KMS-11 (cell line): ENCODE measurements around the gene SSH3.
A peak's percentile ranks its signal among the peaks of the same experiment; 100 is the strongest.

Experiments
- H2AFZ ChIP-seq: fragments of 200-600 bp; sonication (generic); 2 replicates; pipeline ENCODE4 v1.6.1; 2016; ENCODE audit warnings: antibody characterized with exemption, mixed run types, low read depth
- H3K27ac ChIP-seq: fragments of 200-600 bp; sonication (generic); 2 replicates; pipeline ENCODE4 v1.6.1; 2016; ENCODE audit warnings: mild to moderate bottlenecking, mixed run types
- H3K27me3 ChIP-seq: fragments of 200-600 bp; sonication (generic); 2 replicates; pipeline ENCODE4 v1.6.1; 2017; ENCODE audit warnings: mild to moderate bottlenecking, low read depth, mixed run types, moderate library complexity; ENCODE audit not compliant: insufficient read depth
- H3K36me3 ChIP-seq: fragments of 200-600 bp; sonication (generic); 2 replicates; pipeline ENCODE4 v1.6.1; 2017; ENCODE audit warnings: mild to moderate bottlenecking, mixed run types; ENCODE audit not compliant: insufficient read depth
- H3K4me1 ChIP-seq: fragments of 200-600 bp; sonication (generic); 2 replicates; pipeline ENCODE4 v1.6.1; 2016; ENCODE audit warnings: mild to moderate bottlenecking, low read depth, mixed run types; ENCODE audit not compliant: poor library complexity, severe bottlenecking
- H3K4me2 ChIP-seq: fragments of 200-600 bp; sonication (generic); 2 replicates; pipeline ENCODE4 v1.7.0; 2016; ENCODE audit warnings: mild to moderate bottlenecking, mixed run types
- H3K4me3 ChIP-seq: fragments of 200-600 bp; sonication (generic); IDR thresholded peaks from 2 replicates; pipeline ENCODE4 v1.6.1; 2017; ENCODE audit warnings: low read depth, low read length, mixed read lengths; ENCODE audit not compliant: insufficient read depth
- H3K79me2 ChIP-seq: fragments of 200-600 bp; sonication (generic); 2 replicates; pipeline ENCODE4 v1.6.1; 2016; ENCODE audit warnings: low read depth, mixed run types; ENCODE audit not compliant: insufficient read depth
- H3K9ac ChIP-seq: fragments of 200-600 bp; sonication (generic); 2 replicates; pipeline ENCODE4 v1.6.1; 2016; ENCODE audit warnings: mild to moderate bottlenecking, mixed run types
- H4K20me1 ChIP-seq: fragments of 200-600 bp; sonication (generic); 2 replicates; pipeline ENCODE4 v1.6.1; 2016; ENCODE audit warnings: mild to moderate bottlenecking, mixed run types; ENCODE audit not compliant: insufficient read depth
- CTCF ChIP-seq: fragments of 200-600 bp; sonication (generic); conservative IDR thresholded peaks from 2 replicates; pipeline ENCODE4 v1.6.1; 2017; ENCODE audit warnings: low read depth, mild to moderate bottlenecking, antibody characterized with exemption, low read length, moderate library complexity, mixed read lengths

The SSH3 gene

GRCh38 chr11:67283481-67283963 is 19.8 kb upstream of the SSH3 start:
- Histone ChIP-seq H2AFZ (no peak overlapping the region), H4K20me1 (no peaks in the 10 kb centered on the region), H3K36me3 (peaks cover 7% of the 10 kb centered on the region; the same call in 1 of the 2 replicates), H3K4me3 (no peak overlapping the region), H3K9ac (no peak overlapping the region), H3K4me1 (peaks cover 23% of the 10 kb centered on the region), H3K79me2 (no peaks in the 10 kb centered on the region), H3K27ac (no peak overlapping the region), H3K4me2 (no peak overlapping the region), H3K27me3 (no peaks in the 10 kb centered on the region)
- no peak for TF ChIP-seq CTCF

- Histone ChIP-seq H4K20me1 (no peaks in the 10 kb centered on the region), H2AFZ (no peak overlapping the region), H3K27me3 (no peaks in the 10 kb centered on the region), H3K9ac (no peak overlapping the region), H3K4me1 (peaks cover 21% of the 10 kb centered on the region), H3K27ac (no peak overlapping the region), H3K4me2 (no peak overlapping the region), H3K79me2 (peaks cover 4% of the 10 kb centered on the region), H3K4me3 (no peak overlapping the region), H3K36me3 (peaks cover 7% of the 10 kb centered on the region; the same call in 1 of the 2 replicates)
- no peak for TF ChIP-seq CTCF
Measured at GRCh38 chr11:67284811-67285540, 18.4 kb upstream of the SSH3 start.

- Histone ChIP-seq H3K4me3 (no peak overlapping the region), H3K79me2 (peaks cover 13% of the 10 kb centered on the region), H3K27me3 (no peaks in the 10 kb centered on the region), H3K36me3 (0 out of 2 replicates have a peak, but pooled peaks cover 2% of the 10 kb centered on the region), H3K27ac (no peak overlapping the region), H4K20me1 (no peaks in the 10 kb centered on the region), H3K4me1 (peaks cover 27% of the 10 kb centered on the region), H3K4me2 (no peak overlapping the region), H2AFZ (no peak overlapping the region), H3K9ac (no peak overlapping the region)
- TF ChIP-seq CTCF, result no peak
Measured at GRCh38 chr11:67285541-67286498, 17.5 kb upstream of the SSH3 start.

- H4K20me1 ChIP-seq, result no peaks in the 10 kb centered on the region
- H3K36me3 ChIP-seq, result 0 out of 2 replicates have a peak, but pooled peaks cover 2% of the 10 kb centered on the region
- no peak overlapping the region for H3K4me2 ChIP-seq
- peaks cover 16% of the 10 kb centered on the region for H3K79me2 ChIP-seq
- no peak overlapping the region; the same call in 1 of the 2 replicates for H3K9ac ChIP-seq
- no peaks in the 10 kb centered on the region for H3K27me3 ChIP-seq
- peak overlapping the region; percentile 100 for H3K27ac ChIP-seq
- H3K4me3 ChIP-seq, result no peak overlapping the region
- peaks cover 27% of the 10 kb centered on the region for H3K4me1 ChIP-seq
- H2AFZ ChIP-seq, result no peak overlapping the region
- TF ChIP-seq CTCF, result no peak
Measured at GRCh38 chr11:67286621-67287333, 16.6 kb upstream of the SSH3 start.
